Body of pancreas (tissue), 4 donors: Measurements from ENCODE around the gene MAGEA3. TPM values are rescaled to one million over a fixed set of nuclear protein-coding genes. Genes with fewer than 3 reads are reported as not detected.
A peak's percentile ranks its signal among the peaks of the same experiment; 100 is the strongest.
"Not testable (repeated sequence)": the region's sequence is repeated elsewhere in the genome, so short reads cannot be mapped to it uniquely, and the experiment has no call there.

Source experiments
- ATAC-seq: fragments of 150-250 bp; one replicate; pipeline ENCODE4 v1.9.1; 2016
- DNase-seq, 4 donors: peaks; one replicate each; pipeline ENCODE4 v3.0.0-alpha.2; 2019
- H3K27ac ChIP-seq, 4 donors: fragments of 200-600 bp; sonication (generic); 1 replicate in 3 of 4; 2 replicates in 1 of 4; pipeline versions ENCODE4 v1.5.1 to v1.6.1; 2016 to 2019; ENCODE audit warnings: mild to moderate bottlenecking in 1 of 4, mixed read lengths in 1 of 4, moderate library complexity in 1 of 4
- H3K27me3 ChIP-seq, 2 donors: fragments of 200-600 bp; sonication (generic); one replicate each; pipeline ENCODE4 v1.6.0; 2016; ENCODE audit warnings: mild to moderate bottlenecking in 1 of 2
- H3K36me3 ChIP-seq, 2 donors: fragments of 200-600 bp; sonication (generic); replicated peaks in 1 of 2; 2 replicates each; pipeline ENCODE4 v1.5.1; 2016; ENCODE audit warnings: low read depth in 2 of 2; ENCODE audit not compliant: insufficient read depth in 1 of 2
- H3K4me1 ChIP-seq: fragments of 200-600 bp; sonication (generic); one replicate; pipeline ENCODE4 v1.6.0; 2016
- H3K4me3 ChIP-seq, 2 donors: fragments of 200-600 bp; sonication (generic); 1 replicate in 1 of 2; 2 replicates in 1 of 2; pipeline ENCODE4 v1.5.1; 2016 to 2019
- H3K9me3 ChIP-seq, 3 donors: fragments of 200-600 bp; sonication (generic); 1 replicate in 2 of 3; 2 replicates in 1 of 3; pipeline ENCODE4 v1.5.1; 2016
- POLR2A ChIP-seq, 3 donors: fragments of 450-650 bp; IDR thresholded peaks; one replicate each; pipeline ENCODE4 v1.6.1; 2016; ENCODE audit warnings: antibody characterized with exemption in 3 of 3, mild to moderate bottlenecking in 2 of 3
- WGBS, 2 donors: methylation state at CpG; one replicate each; pipeline ENCODE4 v1.1.5; 2017; 5-methylcytosine and 5-hydroxymethylcytosine counted together
- intact Hi-C: fragments of 100-400 bp; cut with DNase I; formaldehyde crosslinking; loops from one replicate; pipeline ENCODE4 v1.15.1; 2023
- total RNA-seq, 2 donors: library from RNA; depleted of rRNA; stranded (reverse); fragments of >200 nt; gene quantifications; one replicate each; pipeline ENCODE4 v1.1.0, GENCODE V29; 2016
- TF ChIP-seq, protein P1 (sequence below), 7 experiments: fragments of 450-650 bp in 4 of 7; fragments of 200-600 bp in 3 of 7; sonication (generic) in 3 of 7; IDR thresholded peaks; one replicate each; pipeline ENCODE4 v1.5.1; 2016 to 2019; ENCODE audit warnings: antibody characterized with exemption in 7 of 7

MAGEA3 gene
- total RNA-seq, 2 donors from 2014 or later = not detected

DNA sequence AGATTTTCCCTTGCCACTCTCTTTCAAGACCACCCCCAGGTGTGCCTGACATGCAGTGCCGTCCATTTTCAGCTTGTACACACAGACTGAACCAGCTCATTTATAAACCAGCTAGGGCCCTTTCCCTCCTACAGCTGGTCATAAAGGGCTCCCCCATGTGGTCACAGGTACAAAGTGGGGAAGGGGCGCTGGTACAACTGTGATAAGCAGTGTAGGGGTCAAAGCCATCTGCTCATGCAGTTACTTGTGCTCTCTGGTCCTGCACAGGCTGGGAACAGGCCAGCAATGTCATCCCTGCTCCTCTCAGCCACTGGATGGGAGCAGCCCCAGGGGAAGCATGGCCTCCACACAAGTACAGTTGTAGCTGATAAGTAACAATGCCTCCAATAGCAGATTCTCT, 40.3 kb upstream of the MAGEA3 start:
- Histone ChIP-seq H3K4me3 (no peak overlapping the region), H3K9me3 (no peaks in the 10 kb centered on the region), H3K4me1 (no peaks in the 10 kb centered on the region), H3K27ac (no peak overlapping the region), H3K27me3 (no peaks in the 10 kb centered on the region), H3K36me3 (no peaks in the 10 kb centered on the region)
- no peak for ATAC-seq
- TF ChIP-seq, protein P1, sequence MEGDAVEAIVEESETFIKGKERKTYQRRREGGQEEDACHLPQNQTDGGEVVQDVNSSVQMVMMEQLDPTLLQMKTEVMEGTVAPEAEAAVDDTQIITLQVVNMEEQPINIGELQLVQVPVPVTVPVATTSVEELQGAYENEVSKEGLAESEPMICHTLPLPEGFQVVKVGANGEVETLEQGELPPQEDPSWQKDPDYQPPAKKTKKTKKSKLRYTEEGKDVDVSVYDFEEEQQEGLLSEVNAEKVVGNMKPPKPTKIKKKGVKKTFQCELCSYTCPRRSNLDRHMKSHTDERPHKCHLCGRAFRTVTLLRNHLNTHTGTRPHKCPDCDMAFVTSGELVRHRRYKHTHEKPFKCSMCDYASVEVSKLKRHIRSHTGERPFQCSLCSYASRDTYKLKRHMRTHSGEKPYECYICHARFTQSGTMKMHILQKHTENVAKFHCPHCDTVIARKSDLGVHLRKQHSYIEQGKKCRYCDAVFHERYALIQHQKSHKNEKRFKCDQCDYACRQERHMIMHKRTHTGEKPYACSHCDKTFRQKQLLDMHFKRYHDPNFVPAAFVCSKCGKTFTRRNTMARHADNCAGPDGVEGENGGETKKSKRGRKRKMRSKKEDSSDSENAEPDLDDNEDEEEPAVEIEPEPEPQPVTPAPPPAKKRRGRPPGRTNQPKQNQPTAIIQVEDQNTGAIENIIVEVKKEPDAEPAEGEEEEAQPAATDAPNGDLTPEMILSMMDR (IDR thresholded peaks at IDR 0.05) = no peak
- TF ChIP-seq POLR2A (IDR thresholded peaks at IDR 0.05) = no peak
- DNase-seq = no peak
- 20 to 86% methylated on average over 1 of the region's 2 CpGs for WGBS, 2 donors
- intact Hi-C loops = no loop called here

DNA sequence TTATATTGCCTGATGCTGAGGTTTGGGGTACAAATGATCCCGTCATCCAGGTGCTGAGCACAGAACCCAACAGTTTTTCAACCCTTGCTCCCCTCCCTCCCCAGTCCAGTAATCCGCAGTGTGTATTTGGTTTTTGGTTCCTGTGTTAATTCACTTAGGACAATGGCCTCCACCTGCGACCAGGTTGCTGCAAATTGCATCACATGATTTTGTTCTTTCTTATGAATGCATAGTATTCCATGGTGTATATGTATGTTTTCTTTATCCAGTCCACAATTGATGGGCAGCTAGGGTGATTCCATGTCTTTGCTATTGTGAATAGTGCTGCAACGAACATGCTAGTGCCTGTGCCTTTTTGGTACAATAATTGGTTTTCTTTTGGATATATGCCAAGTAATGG, 35.5 kb upstream of the MAGEA3 start:
- no peaks in the 10 kb centered on the region for H3K27me3 ChIP-seq
- DNase-seq (no peak), ATAC-seq (no peak)
- 51 to 58% methylated on average over 3 of the region's 4 CpGs for WGBS, 2 donors
- no peaks in the 10 kb centered on the region for H3K9me3 ChIP-seq
- no peaks in the 10 kb centered on the region for H3K4me1 ChIP-seq
- no peak overlapping the region for H3K4me3 ChIP-seq
- H3K27ac ChIP-seq = no peak overlapping the region
- no peaks in the 10 kb centered on the region for H3K36me3 ChIP-seq
- no peak for TF ChIP-seq POLR2A (IDR thresholded peaks at IDR 0.05)
- TF ChIP-seq, protein P1 (IDR thresholded peaks at IDR 0.05) = no peak
- intact Hi-C loops = no loop called here

DNA sequence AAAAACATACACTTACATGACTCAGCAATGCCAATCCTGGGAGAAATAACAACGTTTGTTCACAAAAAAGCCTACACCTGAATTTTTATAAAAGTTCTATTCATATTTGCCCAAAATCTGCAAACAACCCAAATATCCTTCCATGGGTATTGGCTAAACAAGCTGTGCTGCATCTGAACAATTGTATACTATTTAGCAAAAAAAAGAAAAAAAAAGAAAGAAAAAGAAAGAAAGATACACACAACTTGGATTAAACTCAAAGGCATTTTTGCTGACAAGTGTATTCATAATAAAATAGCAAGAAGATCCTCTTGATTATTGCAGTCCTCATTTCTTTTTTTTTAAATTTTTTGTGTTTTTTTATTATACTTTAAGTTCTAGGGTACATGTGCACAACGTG, 24.5 kb upstream of the MAGEA3 start:
- 61 to 62% methylated on average over 2 of the region's 2 CpGs for WGBS, 2 donors
- ATAC-seq = no peak

DNA sequence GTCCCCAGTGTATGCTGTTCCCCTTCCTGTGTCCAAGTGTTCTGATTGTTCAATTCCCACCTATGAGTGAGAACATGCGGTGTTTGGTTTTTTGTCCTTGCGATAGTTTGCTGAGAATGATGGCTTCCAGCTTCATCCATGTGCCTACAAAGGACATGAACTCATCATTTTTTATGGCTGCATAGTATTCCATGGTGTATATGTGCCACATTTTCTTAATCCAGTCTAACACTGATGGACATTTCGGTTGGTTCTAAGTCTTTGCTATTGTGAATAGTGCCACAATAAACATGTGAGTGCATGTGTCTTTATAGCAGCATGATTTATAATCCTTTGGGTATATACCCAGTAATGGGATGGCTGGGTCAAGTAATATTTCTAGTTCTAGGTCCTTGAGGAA, 23.9 kb upstream of the MAGEA3 start:
- intact Hi-C loops, H3K4me1 ChIP-seq, H3K4me3 ChIP-seq, ATAC-seq, H3K36me3 ChIP-seq, H3K27me3 ChIP-seq, H3K27ac ChIP-seq, DNase-seq, H3K9me3 ChIP-seq: not testable (repeated sequence)
- WGBS, 2 donors = 64 to 81% methylated on average over 2 to 3 of the region's 3 CpGs

More for the DNA sequence above, 24.5 kb upstream of the MAGEA3 start:
- H3K27me3 ChIP-seq = no peaks in the 10 kb centered on the region
- no peak for DNase-seq
- no peaks in the 10 kb centered on the region for H3K4me1 ChIP-seq
- TF ChIP-seq, protein P1 (IDR thresholded peaks at IDR 0.05) = no peak
- no peak for TF ChIP-seq POLR2A (IDR thresholded peaks at IDR 0.05)
- no peak overlapping the region for H3K4me3 ChIP-seq
- intact Hi-C loops = no loop called here
- H3K27ac ChIP-seq = no peak overlapping the region
- no peaks in the 10 kb centered on the region for H3K36me3 ChIP-seq
- H3K9me3 ChIP-seq = no peaks in the 10 kb centered on the region

DNA sequence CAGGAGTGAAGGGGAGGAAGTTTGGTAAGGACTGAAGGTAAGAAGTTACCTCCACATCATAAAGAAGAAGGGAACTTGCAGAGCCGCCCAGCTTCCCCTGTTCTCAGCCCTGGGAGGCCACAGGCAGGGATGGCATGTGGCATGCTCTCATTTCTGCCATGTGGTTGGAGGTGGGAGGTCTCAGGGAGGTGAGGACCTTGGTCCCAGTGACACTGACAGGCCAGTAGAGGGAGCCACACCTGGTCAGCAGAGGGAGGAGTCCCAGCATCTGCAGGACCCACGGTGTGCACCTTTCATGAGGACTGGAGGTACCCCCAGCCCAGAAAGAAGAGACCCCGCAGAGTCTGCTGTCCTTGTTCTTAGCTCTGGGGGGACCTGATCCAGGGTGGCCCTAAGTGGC, 17.6 kb upstream of the MAGEA3 start:
- H3K4me3 ChIP-seq, H3K27ac ChIP-seq, H3K4me1 ChIP-seq, intact Hi-C loops, DNase-seq, H3K9me3 ChIP-seq, H3K36me3 ChIP-seq, ATAC-seq, H3K27me3 ChIP-seq: not testable (repeated sequence)
- WGBS, 2 donors = no CpG with 5 or more reads among the region's 3 CpGs

DNA sequence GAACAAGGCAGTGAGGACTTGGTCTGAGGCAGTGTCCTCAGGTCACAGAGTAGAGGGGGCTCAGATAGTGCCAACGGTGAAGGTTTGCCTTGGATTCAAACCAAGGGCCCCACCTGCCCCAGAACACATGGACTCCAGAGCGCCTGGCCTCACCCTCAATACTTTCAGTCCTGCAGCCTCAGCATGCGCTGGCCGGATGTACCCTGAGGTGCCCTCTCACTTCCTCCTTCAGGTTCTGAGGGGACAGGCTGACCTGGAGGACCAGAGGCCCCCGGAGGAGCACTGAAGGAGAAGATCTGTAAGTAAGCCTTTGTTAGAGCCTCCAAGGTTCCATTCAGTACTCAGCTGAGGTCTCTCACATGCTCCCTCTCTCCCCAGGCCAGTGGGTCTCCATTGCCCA, 1.8 kb downstream of the MAGEA3 start:
- H3K4me1 ChIP-seq, H3K27ac ChIP-seq, intact Hi-C loops, H3K4me3 ChIP-seq, H3K9me3 ChIP-seq, H3K36me3 ChIP-seq, ATAC-seq, H3K27me3 ChIP-seq: not testable (repeated sequence)
- peak in 1 of 4 donors; percentile 4 for DNase-seq
- WGBS, 2 donors = 80% methylated on average over 2 of the region's 5 CpGs; no CpG with 5 or more reads in 1 of the 2 donors

DNA sequence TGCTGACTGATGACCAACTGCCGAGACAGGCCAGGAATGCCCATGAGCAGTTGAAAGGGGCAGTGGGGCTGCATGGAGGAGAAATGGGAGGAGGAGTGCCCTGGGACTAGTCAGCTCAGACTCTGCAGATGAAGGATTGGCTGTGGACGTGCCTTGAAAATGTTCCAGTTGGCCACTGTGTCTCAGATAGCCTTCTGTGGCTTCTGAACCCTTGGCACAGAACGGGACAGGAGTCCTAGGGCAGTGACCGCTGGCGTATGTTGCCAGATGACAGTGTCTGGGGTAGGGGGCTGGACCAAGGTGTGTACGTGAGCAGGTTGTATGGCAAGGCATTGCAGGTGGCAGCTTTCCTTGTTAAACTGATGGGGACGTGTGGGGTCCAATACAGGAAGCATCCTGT, 7.9 kb downstream of the MAGEA3 start:
- WGBS, 2 donors = 15% methylated on average over 2 of the region's 7 CpGs; no CpG with 5 or more reads in 1 of the 2 donors

DNA sequence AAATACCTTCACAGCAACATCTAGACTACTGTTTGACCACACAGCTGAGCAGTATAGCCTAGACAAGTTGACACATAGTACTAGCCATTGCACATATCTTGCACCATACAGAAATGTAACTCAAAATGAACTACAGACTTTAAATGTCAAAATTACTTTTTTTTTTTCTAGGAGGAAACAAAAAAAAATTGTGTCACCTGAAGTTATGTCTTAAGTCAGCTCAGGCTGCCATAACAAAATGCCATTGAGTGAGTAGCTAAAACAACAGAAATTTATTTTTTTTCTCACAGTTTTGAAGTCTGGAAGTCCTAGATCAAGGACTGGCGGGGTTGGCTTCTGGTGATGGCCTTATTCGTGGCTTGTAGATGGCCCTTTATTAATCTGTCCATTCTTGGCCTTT, 10.6 kb downstream of the MAGEA3 start, which contains the start of gene CSAG2:
CSAG2 (minus strand) TSS at position 101 of the 400 bp plus-strand sequence. CDS start 161 bp downstream, outside the sequence.
- H3K4me1 ChIP-seq, DNase-seq, ATAC-seq, H3K36me3 ChIP-seq, H3K27ac ChIP-seq, H3K4me3 ChIP-seq, intact Hi-C loops, H3K9me3 ChIP-seq, H3K27me3 ChIP-seq: not testable (repeated sequence)
- no CpG with 5 or more reads among the region's 2 CpGs for WGBS, 2 donors

More for the DNA sequence above, 7.9 kb downstream of the MAGEA3 start:
- H3K4me1 ChIP-seq, H3K36me3 ChIP-seq, H3K27ac ChIP-seq, H3K4me3 ChIP-seq, H3K9me3 ChIP-seq, DNase-seq, H3K27me3 ChIP-seq, ATAC-seq, intact Hi-C loops: not testable (repeated sequence)

DNA sequence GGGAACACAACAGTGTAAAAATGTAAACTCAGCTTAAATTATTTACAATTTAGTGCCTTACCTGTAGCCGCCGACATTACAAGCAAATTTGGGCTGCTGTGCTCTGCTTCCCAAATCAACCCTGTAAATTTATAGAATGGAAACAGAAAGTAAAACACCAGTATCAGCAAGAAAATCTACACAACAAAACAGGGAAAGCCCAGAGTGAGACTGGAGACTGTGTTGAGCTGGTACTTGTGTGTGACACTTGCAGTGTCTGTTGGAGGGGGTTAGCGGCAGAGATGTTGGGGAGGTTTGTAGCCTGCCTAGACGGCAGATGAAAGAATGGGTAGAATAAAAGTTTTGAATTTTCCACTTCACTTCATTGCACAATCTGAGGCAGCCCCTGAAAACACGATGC, 14.6 kb downstream of the MAGEA3 start:
- intact Hi-C loops, H3K4me1 ChIP-seq, ATAC-seq, H3K4me3 ChIP-seq, DNase-seq, H3K36me3 ChIP-seq, H3K27ac ChIP-seq, H3K27me3 ChIP-seq, H3K9me3 ChIP-seq: not testable (repeated sequence)
- no CpG with 5 or more reads among the region's 5 CpGs for WGBS, 2 donors
